Measurements from ENCODE around the gene GREM1.

GREM1 gene

GRCh38 chr15:32717426-32718226 lies at the start of gene GREM1:
Gene GREM1 (plus strand): TSS chr15:32718004. CDS start chr15:32730691, 12,687 bp downstream.
- DNase-seq (ENCODE audit: low spot score) (no peak), FAIRE-seq (no peak)

GRCh38 chr15:32668942-32669341 lies 48.9 kb upstream of the GREM1 start:
- FAIRE-seq (no peak), DNase-seq (ENCODE audit: low spot score) (no peak)

- FAIRE-seq = no peak
- no peak for DNase-seq (ENCODE audit: low spot score)
Measured at GRCh38 chr15:32669896-32670611, 47.8 kb upstream of the GREM1 start.

- no peak for FAIRE-seq
- no peak for DNase-seq (ENCODE audit: low spot score)
Measured at GRCh38 chr15:32670623-32671022, 47.2 kb upstream of the GREM1 start.

- no peak for FAIRE-seq
- DNase-seq (ENCODE audit: low spot score) = no peak
Measured at GRCh38 chr15:32671339-32672325, 46.2 kb upstream of the GREM1 start.

- FAIRE-seq (no peak), DNase-seq (ENCODE audit: low spot score) (no peak)
Measured at GRCh38 chr15:32674681-32675080, 43.1 kb upstream of the GREM1 start.

GRCh38 chr15:32675466-32675865 lies 42.3 kb upstream of the GREM1 start:
- DNase-seq (ENCODE audit: low spot score) = no peak
- no peak for FAIRE-seq

- no peak for DNase-seq (ENCODE audit: low spot score)
- FAIRE-seq = no peak
Measured at GRCh38 chr15:32676169-32676568, 41.6 kb upstream of the GREM1 start.

GRCh38 chr15:32677238-32677750 lies 40.5 kb upstream of the GREM1 start:
- FAIRE-seq (no peak), DNase-seq (ENCODE audit: low spot score) (no peak)

GRCh38 chr15:32679298-32679690 lies 38.5 kb upstream of the GREM1 start:
- DNase-seq (ENCODE audit: low spot score) = no peak
- no peak for FAIRE-seq

- peak; percentile 30 for DNase-seq (ENCODE audit: low spot score)
- FAIRE-seq = no peak
Measured at GRCh38 chr15:32682569-32682968, 35.2 kb upstream of the GREM1 start.

GRCh38 chr15:32682977-32683630 lies 34.7 kb upstream of the GREM1 start:
- FAIRE-seq = no peak
- no peak for DNase-seq (ENCODE audit: low spot score)

GRCh38 chr15:32683906-32684584 lies 33.8 kb upstream of the GREM1 start:
- FAIRE-seq (peak; percentile 13), DNase-seq (ENCODE audit: low spot score) (peak; percentile 69)

- no peak for FAIRE-seq
- DNase-seq (ENCODE audit: low spot score) = no peak
Measured at GRCh38 chr15:32685576-32685975, 32.2 kb upstream of the GREM1 start.

GRCh38 chr15:32687556-32687955 lies 30.2 kb upstream of the GREM1 start:
- DNase-seq (ENCODE audit: low spot score) (no peak), FAIRE-seq (no peak)

GRCh38 chr15:32688151-32688639 lies 29.6 kb upstream of the GREM1 start:
- peak; percentile 58 for DNase-seq (ENCODE audit: low spot score)
- no peak for FAIRE-seq

- DNase-seq (ENCODE audit: low spot score) (no peak), FAIRE-seq (no peak)
Measured at GRCh38 chr15:32690941-32691688, 26.7 kb upstream of the GREM1 start.

GRCh38 chr15:32691689-32692038 lies 26.1 kb upstream of the GREM1 start:
- DNase-seq (ENCODE audit: low spot score) (no peak), FAIRE-seq (no peak)

- FAIRE-seq (no peak), DNase-seq (ENCODE audit: low spot score) (no peak)
Measured at GRCh38 chr15:32692286-32692685, 25.5 kb upstream of the GREM1 start.

All from urothelium cell line (cell line).